Neutrophil (primary cell): ENCODE measurements around the gene EIF3K.

Experiments
- H3K27ac ChIP-seq: fragments of 200-600 bp; sonication (generic); 2 replicates; pipeline ENCODE4 v1.5.1; 2016; ENCODE audit warnings: mild to moderate bottlenecking, moderate library complexity
- H3K27me3 ChIP-seq: fragments of 200-600 bp; sonication (generic); 2 replicates; pipeline ENCODE4 v1.6.0; 2016; ENCODE audit warnings: mild to moderate bottlenecking
- H3K36me3 ChIP-seq: fragments of 200-600 bp; sonication (generic); 2 replicates; pipeline ENCODE4 v1.5.1; 2017
- H3K4me1 ChIP-seq, 2 experiments: fragments of 200-600 bp in 1 of 2; sonication (generic) in 1 of 2; 1 replicate in 1 of 2; 2 replicates in 1 of 2; pipeline versions ENCODE4 v1.5.1 to v1.6.1; 2013 to 2016; ENCODE audit warnings: low read depth in 1 of 2, low read length in 1 of 2, mild to moderate bottlenecking in 1 of 2, moderate library complexity in 1 of 2; ENCODE audit not compliant: control insufficient read depth in 1 of 2, insufficient read depth in 1 of 2
- H3K4me3 ChIP-seq, 2 experiments: fragments of 200-600 bp in 1 of 2; sonication (generic) in 1 of 2; 1 replicate in 1 of 2; 2 replicates in 1 of 2; pipeline ENCODE4 v1.5.1; 2013 to 2016; ENCODE audit warnings: low read depth in 1 of 2, low read length in 1 of 2, mild to moderate bottlenecking in 1 of 2, moderate library complexity in 1 of 2
- H3K9me3 ChIP-seq: fragments of 200-600 bp; sonication (generic); 2 replicates; pipeline ENCODE4 v1.5.1; 2016
- CTCF ChIP-seq: fragments of 200-600 bp; sonication (generic); IDR thresholded peaks from 2 replicates; pipeline ENCODE4 v1.5.1; 2016; ENCODE audit warnings: antibody characterized with exemption

Gene EIF3K

GRCh38 chr19:38642176-38642575 is 23.2 kb downstream of the EIF3K start:
- Histone ChIP-seq H3K27ac (no peak overlapping the region), H3K9me3 (no peaks in the 10 kb centered on the region)
- TF ChIP-seq CTCF: no peak

GRCh38 chr19:38644719-38645118 is 25.7 kb downstream of the EIF3K start:
- no peak for TF ChIP-seq CTCF
- H3K27me3 ChIP-seq: no peaks in the 10 kb centered on the region
- H3K36me3 ChIP-seq: no peaks in the 10 kb centered on the region
- no peak overlapping the region for H3K27ac ChIP-seq
- peaks cover 18 to 22% of the 10 kb centered on the region in 2 experiments for H3K4me1 ChIP-seq
- no peaks in the 10 kb centered on the region for H3K9me3 ChIP-seq
- no peak overlapping the region for H3K4me3 ChIP-seq

More at GRCh38 chr19:38642176-38642575, 23.2 kb downstream of the EIF3K start:
- Histone ChIP-seq H3K4me3 (no peak overlapping the region), H3K4me1 (peaks cover 3 to 7% of the 10 kb centered on the region in 2 experiments), H3K27me3 (no peaks in the 10 kb centered on the region), H3K36me3 (no peaks in the 10 kb centered on the region)

GRCh38 chr19:38647368-38647965 is 28.5 kb downstream of the EIF3K start, which contains the start of gene ACTN4:
ACTN4 (plus strand) TSS chr19:38647649; CDS start chr19:38647746, 97 bp downstream.
- H3K27me3 ChIP-seq: no peaks in the 10 kb centered on the region
- peak; percentile 40 for TF ChIP-seq CTCF
- no peaks in the 10 kb centered on the region for H3K36me3 ChIP-seq
- no peaks in the 10 kb centered on the region for H3K9me3 ChIP-seq
- peak within 1 kb of the TSS; percentile 91 to 94 for H3K4me3 ChIP-seq
- H3K27ac ChIP-seq: peak within 1 kb of the TSS; percentile 91
- H3K4me1 ChIP-seq: peaks cover 46 to 50% of the 10 kb centered on the region in 2 experiments

GRCh38 chr19:38647966-38648768 is 29.2 kb downstream of the EIF3K start:
- no peaks in the 10 kb centered on the region for H3K36me3 ChIP-seq
- no peaks in the 10 kb centered on the region for H3K27me3 ChIP-seq
- H3K4me3 ChIP-seq: peak overlapping the region; percentile 91 to 94
- peaks cover 53 to 57% of the 10 kb centered on the region in 2 experiments for H3K4me1 ChIP-seq
- no peaks in the 10 kb centered on the region for H3K9me3 ChIP-seq
- TF ChIP-seq CTCF: no peak
- peak overlapping the region; percentile 91 for H3K27ac ChIP-seq

- Histone ChIP-seq H3K4me1 (peaks cover 59 to 64% of the 10 kb centered on the region in 2 experiments), H3K9me3 (no peaks in the 10 kb centered on the region), H3K27ac (peak overlapping the region; percentile 91), H3K36me3 (no peaks in the 10 kb centered on the region), H3K4me3 (peak overlapping the region; percentile 91 to 94), H3K27me3 (no peaks in the 10 kb centered on the region)
- no peak for TF ChIP-seq CTCF
These were observed 29.8 kb downstream of the EIF3K start for GRCh38 chr19:38648769-38649304.
